Measurements from ENCODE around the gene TMEM270. TPM values are rescaled to one million over a fixed set of nuclear protein-coding genes. Genes with fewer than 3 reads are reported as not detected.
"Not testable (repeated sequence)": the region's sequence is repeated elsewhere in the genome, so short reads cannot be mapped to it uniquely, and the experiment has no call there.

TMEM270 gene
- total RNA-seq, 4 donors from 2014 or later = not detected

DNA sequence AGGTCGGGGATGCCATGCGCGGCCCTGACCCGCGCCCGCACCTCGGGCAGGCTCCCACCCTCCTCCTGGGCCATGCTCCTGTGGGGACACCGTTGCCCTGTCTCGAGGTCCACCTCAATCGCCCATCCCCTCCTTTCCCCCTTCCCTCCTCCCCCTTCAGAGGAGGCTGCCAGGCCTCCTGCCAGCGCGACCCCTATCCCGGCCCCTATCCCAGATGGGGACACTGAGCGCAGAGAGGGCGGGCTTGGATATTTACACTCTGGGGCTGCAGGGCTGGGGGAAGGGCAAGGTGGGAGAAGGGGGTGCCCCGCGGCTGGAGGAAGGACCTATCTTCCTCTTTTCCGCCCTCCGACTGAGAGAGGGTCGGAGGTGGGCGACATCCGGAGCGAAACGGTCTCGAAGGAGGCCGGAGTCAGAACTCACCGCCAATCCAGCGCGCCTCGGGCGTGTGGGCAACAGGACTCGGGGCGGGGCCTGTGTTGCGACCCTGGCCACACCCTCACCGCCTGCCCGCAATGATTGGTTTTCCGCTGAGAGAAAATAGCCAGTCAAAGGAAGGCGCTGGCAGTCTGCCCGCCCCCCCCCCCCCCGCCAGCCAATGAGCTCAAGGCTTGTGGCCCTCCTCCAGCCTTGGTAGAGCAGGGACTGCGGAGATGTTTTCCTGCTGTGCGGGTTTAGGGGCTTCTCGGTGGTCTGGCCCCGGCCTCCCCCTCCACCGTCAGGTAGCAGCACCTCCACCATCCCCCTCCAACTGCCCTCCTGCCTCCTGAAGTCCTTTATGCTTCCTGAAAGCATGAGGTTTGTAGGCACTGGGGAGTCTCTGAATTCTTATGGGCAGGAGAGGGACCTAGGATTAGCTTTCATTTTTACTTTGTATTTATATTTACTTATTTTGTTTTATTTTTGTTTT is 18.6 kb upstream of the TMEM270 start, which contains the start of gene METTL27:
TSS of gene METTL27 (minus strand) at position 450 of the 910 bp plus-strand sequence. CDS start at position 74, 376 bp downstream.
- intact Hi-C loops (cut with DNase I; ENCODE audit: low total_unique reads) = loop anchor here (5.0 kb wide), 1 partner anchor 105 kb away; the partner anchor contains the start of gene ABHD11
- WGBS, 2 donors = 2 to 3% methylated on average over 33 to 41 of the region's 45 CpGs
- peak within 1 kb of the TSS; percentile 58 for H3K4me3 ChIP-seq (ENCODE audit: low read depth, poor library complexity, severe bottlenecking)
- TF ChIP-seq, protein P1, sequence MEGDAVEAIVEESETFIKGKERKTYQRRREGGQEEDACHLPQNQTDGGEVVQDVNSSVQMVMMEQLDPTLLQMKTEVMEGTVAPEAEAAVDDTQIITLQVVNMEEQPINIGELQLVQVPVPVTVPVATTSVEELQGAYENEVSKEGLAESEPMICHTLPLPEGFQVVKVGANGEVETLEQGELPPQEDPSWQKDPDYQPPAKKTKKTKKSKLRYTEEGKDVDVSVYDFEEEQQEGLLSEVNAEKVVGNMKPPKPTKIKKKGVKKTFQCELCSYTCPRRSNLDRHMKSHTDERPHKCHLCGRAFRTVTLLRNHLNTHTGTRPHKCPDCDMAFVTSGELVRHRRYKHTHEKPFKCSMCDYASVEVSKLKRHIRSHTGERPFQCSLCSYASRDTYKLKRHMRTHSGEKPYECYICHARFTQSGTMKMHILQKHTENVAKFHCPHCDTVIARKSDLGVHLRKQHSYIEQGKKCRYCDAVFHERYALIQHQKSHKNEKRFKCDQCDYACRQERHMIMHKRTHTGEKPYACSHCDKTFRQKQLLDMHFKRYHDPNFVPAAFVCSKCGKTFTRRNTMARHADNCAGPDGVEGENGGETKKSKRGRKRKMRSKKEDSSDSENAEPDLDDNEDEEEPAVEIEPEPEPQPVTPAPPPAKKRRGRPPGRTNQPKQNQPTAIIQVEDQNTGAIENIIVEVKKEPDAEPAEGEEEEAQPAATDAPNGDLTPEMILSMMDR (IDR thresholded peaks at IDR 0.05) = no peak
- TF ChIP-seq POLR2A (IDR thresholded peaks at IDR 0.05) = peak in 1 of 2 donors; percentile 67
- DNase-seq (ENCODE audit: low spot score in 2 of 2) = peak; percentile 94 to 99

- 58 to 64% methylated on average over 9 of the region's 9 CpGs for WGBS, 2 donors
- intact Hi-C loops (cut with DNase I; ENCODE audit: low total_unique reads) = loop anchor here (5.0 kb wide), 1 partner anchor 107 kb away; the partner anchor contains the start of gene ABHD11
Observed at GRCh38 chr7:73844131-73844547, 16.8 kb upstream of the TMEM270 start.

GRCh38 chr7:73844848-73845460 is 16.0 kb upstream of the TMEM270 start:
- WGBS, 2 donors = 80 to 81% methylated on average over 13 of the region's 13 CpGs
- TF ChIP-seq POLR2A (IDR thresholded peaks at IDR 0.05) = no peak
- TF ChIP-seq, protein P1 (IDR thresholded peaks at IDR 0.05) = no peak
- H3K4me3 ChIP-seq (ENCODE audit: low read depth, poor library complexity, severe bottlenecking) = no peak overlapping the region
- intact Hi-C loops (cut with DNase I; ENCODE audit: low total_unique reads) = loop anchor here (5.0 kb wide), 1 partner anchor 108 kb away; the partner anchor contains the start of gene ABHD11
- DNase-seq (ENCODE audit: low spot score in 2 of 2) = no peak

More at GRCh38 chr7:73844131-73844547, 16.8 kb upstream of the TMEM270 start:
- TF ChIP-seq, protein P1 (IDR thresholded peaks at IDR 0.05) = no peak
- no peak for TF ChIP-seq POLR2A (IDR thresholded peaks at IDR 0.05)
- H3K4me3 ChIP-seq (ENCODE audit: low read depth, poor library complexity, severe bottlenecking) = no peak overlapping the region
- DNase-seq (ENCODE audit: low spot score in 2 of 2) = no peak

DNA sequence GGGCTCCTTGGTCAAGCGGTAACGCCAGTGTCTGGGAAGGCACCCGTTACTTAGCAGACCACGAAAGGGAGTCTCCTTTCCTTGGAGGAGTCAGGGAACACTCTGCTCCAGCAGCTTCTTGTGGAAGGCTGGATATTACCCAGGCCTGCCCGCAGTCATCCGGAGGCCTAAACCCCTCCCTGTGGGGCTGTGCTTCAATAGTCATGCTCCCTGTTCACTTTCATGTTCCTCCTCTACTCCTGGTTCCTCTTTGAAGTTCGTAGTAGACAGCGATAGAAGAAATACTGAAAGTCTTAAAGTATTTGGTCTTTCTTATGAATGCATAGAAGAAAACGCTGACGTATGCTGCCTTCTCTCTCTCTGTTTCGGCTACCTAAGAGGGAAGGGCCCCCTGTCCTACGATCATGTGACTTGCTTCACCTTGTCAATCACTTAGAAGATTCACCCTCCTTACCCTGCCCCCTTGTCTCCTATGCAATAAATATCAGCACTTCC is 15.2 kb upstream of the TMEM270 start:
- DNase-seq (ENCODE audit: low spot score in 2 of 2) = peak in 1 of 2 donors; percentile 55
- H3K4me3 ChIP-seq (ENCODE audit: low read depth, poor library complexity, severe bottlenecking); intact Hi-C loops (cut with DNase I; ENCODE audit: low total_unique reads): not testable (repeated sequence)
- WGBS, 2 donors = 68 to 71% methylated on average over 12 of the region's 12 CpGs

- 90 to 94% methylated on average over 10 of the region's 10 CpGs for WGBS, 2 donors
- H3K4me3 ChIP-seq (ENCODE audit: low read depth, poor library complexity, severe bottlenecking) = no peak overlapping the region
- intact Hi-C loops (cut with DNase I; ENCODE audit: low total_unique reads) = no loop called here
- no peak for DNase-seq (ENCODE audit: low spot score in 2 of 2)
- TF ChIP-seq, protein P1 (IDR thresholded peaks at IDR 0.05) = no peak
- no peak for TF ChIP-seq POLR2A (IDR thresholded peaks at IDR 0.05)
Observed at GRCh38 chr7:73847941-73848723, 12.8 kb upstream of the TMEM270 start.

Measured in lower leg skin (tissue), 4 donors.